T-cell (primary cell): Measurements from ENCODE around the gene ST8SIA1. TPM values are rescaled to one million over a fixed set of nuclear protein-coding genes. Genes with fewer than 3 reads are reported as not detected.

Experiments used
- ATAC-seq, 4 experiments: fragments of 200-7000 bp in 3 of 4; fragments of 150-1000 bp in 1 of 4; cut with Tn5 transposase; replicated peaks in 1 of 4; 1 replicate in 3 of 4; 2 replicates in 1 of 4; pipeline ENCODE4 v1.10.0; 2021; ENCODE audit warnings: moderate library complexity in 3 of 4, mild to moderate bottlenecking in 2 of 4, moderate number of reproducible peaks in 1 of 4
- CTCF ChIA-PET, 2 donors: fragments of 300-600 bp; sonication (Branson Sonifier 250); formaldehyde crosslinking; loops; one replicate each; lab custom pipeline; 2022; ENCODE audit warnings: antibody characterized with exemption in 2 of 2; lab: Charles Lee
- POLR2A ChIA-PET, 2 donors: fragments of 300-600 bp; sonication (Branson Sonifier 250); formaldehyde crosslinking; loops; one replicate each; lab custom pipeline; 2022; ENCODE audit warnings: antibody characterized with exemption in 2 of 2; lab: Charles Lee
- DNase-seq, 35 experiments: peaks; one replicate each; pipeline versions ENCODE4 v3.0.0 to v3.0.0-alpha.2; 2013 to 2023
- H3K27ac ChIP-seq: one replicate; pipeline ENCODE4 v1.5.1; 2013; ENCODE audit warnings: low read length
- H3K27me3 ChIP-seq, 2 experiments: replicated peaks in 1 of 2; 1 replicate in 1 of 2; 2 replicates in 1 of 2; pipeline versions ENCODE4 v1.6.1 to v1.7.0; 2013; ENCODE audit warnings: low read length in 1 of 2, mixed read lengths in 1 of 2; ENCODE audit not compliant: control insufficient read depth in 2 of 2, insufficient read depth in 2 of 2; ENCODE audit errors: extremely low read depth in 1 of 2
- H3K36me3 ChIP-seq, 2 donors: 1 replicate in 1 of 2; 2 replicates in 1 of 2; pipeline versions ENCODE4 v1.6.1 to v1.7.0; 2013; ENCODE audit warnings: low read length in 1 of 2; ENCODE audit not compliant: control insufficient read depth in 2 of 2, insufficient read depth in 1 of 2; ENCODE audit errors: extremely low read depth in 1 of 2
- H3K4me1 ChIP-seq, 2 experiments: 1 replicate in 1 of 2; 2 replicates in 1 of 2; pipeline versions ENCODE4 v1.6.1 to v1.7.0; 2013; ENCODE audit warnings: low read length in 2 of 2, mixed read lengths in 1 of 2; ENCODE audit not compliant: insufficient read depth in 2 of 2, control insufficient read depth in 1 of 2; ENCODE audit errors: extremely low read depth in 1 of 2
- H3K4me3 ChIP-seq, 2 donors: 1 replicate in 1 of 2; 2 replicates in 1 of 2; pipeline versions ENCODE4 v1.5.1 to v1.7.0; 2013; ENCODE audit warnings: mild to moderate bottlenecking in 2 of 2, low read length in 1 of 2, moderate library complexity in 1 of 2; ENCODE audit not compliant: control insufficient read depth in 1 of 2; ENCODE audit errors: extremely low read depth in 1 of 2
- H3K9me3 ChIP-seq: 2 replicates; pipeline ENCODE4 v1.7.0; 2013
- H3K27ac Mint-ChIP-seq, 2 donors: one replicate each; pipeline ENCODE4 v1.8.0; 2020 to 2021; ENCODE audit warnings: mild to moderate bottlenecking in 2 of 2, mixed read lengths in 2 of 2
- H3K27me3 Mint-ChIP-seq, 2 donors: one replicate each; pipeline ENCODE4 v1.8.0; 2021 to 2022; ENCODE audit warnings: mixed read lengths in 2 of 2
- H3K36me3 Mint-ChIP-seq: one replicate; pipeline ENCODE4 v1.8.0; 2021; ENCODE audit warnings: mixed read lengths
- H3K4me1 Mint-ChIP-seq, 3 donors: one replicate each; pipeline ENCODE4 v1.8.0; 2020 to 2022; ENCODE audit warnings: mixed read lengths in 3 of 3, mild to moderate bottlenecking in 1 of 3
- H3K4me3 Mint-ChIP-seq, 3 donors: one replicate each; pipeline ENCODE4 v1.8.0; 2020 to 2022; ENCODE audit warnings: mild to moderate bottlenecking in 3 of 3, mixed read lengths in 3 of 3, moderate library complexity in 3 of 3
- H3K9me3 Mint-ChIP-seq, 3 donors: one replicate each; pipeline ENCODE4 v1.8.0; 2020 to 2022; ENCODE audit warnings: mixed read lengths in 3 of 3
- WGBS: methylation state at CpG from one replicate; pipeline ENCODE4 v1.1.5; 2013; ENCODE audit warnings: missing lambda C conversion rate; ENCODE audit not compliant: insufficient coverage; 5-methylcytosine and 5-hydroxymethylcytosine counted together
- total RNA-seq, 35 experiments: library from RNA in 6 of 35; stranded (reverse) in 6 of 35; fragments of 120-200 nt in 1 of 35; gene quantifications; one replicate each; pipeline versions ENCODE4 v1.2.1 to v1.2.4 and lab custom pipeline; 2013 to 2026

Gene ST8SIA1
- total RNA-seq, 5 donors from 2014 or later (not counting 1 experiment from before 2014, with no cell fraction given), result 10.8 to 19.8 (median 15.2) TPM

- H3K27me3 Mint-ChIP-seq, result no peaks in the 10 kb centered on the region
- H3K4me3 ChIP-seq, result no peak overlapping the region
- peaks cover 17% of the 10 kb centered on the region for H3K36me3 Mint-ChIP-seq
- ATAC-seq, result no peak
- DNase-seq, result no peak
- ChIA-PET POLR2A (no interaction called here), CTCF (no interaction called here)
- no peaks in the 10 kb centered on the region for H3K36me3 ChIP-seq
- H3K9me3 Mint-ChIP-seq, result no peaks in the 10 kb centered on the region
- H3K27ac Mint-ChIP-seq, result no peak overlapping the region
- H3K27me3 ChIP-seq, result no peaks in the 10 kb centered on the region
- no CpG with 5 or more reads among the region's 1 CpG for WGBS
- H3K4me3 Mint-ChIP-seq, result no peak overlapping the region
- peaks cover 22 to 28% (median 25%) of the 10 kb centered on the region in 3 donors for H3K4me1 Mint-ChIP-seq
- no peak overlapping the region for H3K27ac ChIP-seq
- peaks cover 3 to 12% of the 10 kb centered on the region in 2 experiments for H3K4me1 ChIP-seq
- H3K9me3 ChIP-seq, result no peaks in the 10 kb centered on the region
Measured at GRCh38 chr12:22284871-22285270, 49.6 kb downstream of the ST8SIA1 start.

- Mint-ChIP-seq H3K9me3 (no peaks in the 10 kb centered on the region), H3K27ac (no peak overlapping the region), H3K4me1 (peaks cover 18 to 20% (median 18%) of the 10 kb centered on the region in 3 donors), H3K4me3 (no peak overlapping the region), H3K27me3 (peaks cover 0 to 3% of the 10 kb centered on the region in 2 donors), H3K36me3 (peaks cover 25% of the 10 kb centered on the region)
- DNase-seq, result no peak
- 78% methylated on average over 1 of the region's 4 CpGs for WGBS
- H3K4me3 ChIP-seq, result no peak overlapping the region
- H3K27me3 ChIP-seq, result no peaks in the 10 kb centered on the region
- no peaks in the 10 kb centered on the region for H3K36me3 ChIP-seq
- POLR2A ChIA-PET, result no interaction called here
- no peaks in the 10 kb centered on the region for H3K9me3 ChIP-seq
- CTCF ChIA-PET, result interaction anchor here in 1 of 2 donors (0.5 kb wide), 1 partner anchor 200 kb away, joined by 6 read pairs; no protein-coding TSS in a partner anchor
- H3K4me1 ChIP-seq, result peaks cover 2 to 8% of the 10 kb centered on the region in 2 experiments
- no peak overlapping the region for H3K27ac ChIP-seq
- ATAC-seq, result no peak
Measured at GRCh38 chr12:22283508-22283907, 51.0 kb downstream of the ST8SIA1 start.

- ATAC-seq, result no peak
- no peaks in the 10 kb centered on the region for H3K36me3 ChIP-seq
- peaks cover 13 to 16% (median 13%) of the 10 kb centered on the region in 3 donors for H3K4me1 Mint-ChIP-seq
- no peaks in the 10 kb centered on the region for H3K9me3 ChIP-seq
- H3K27me3 ChIP-seq, result no peaks in the 10 kb centered on the region
- ChIA-PET CTCF (no interaction called here), POLR2A (no interaction called here)
- peaks cover 25% of the 10 kb centered on the region for H3K36me3 Mint-ChIP-seq
- H3K27ac Mint-ChIP-seq, result no peak overlapping the region
- H3K27ac ChIP-seq, result no peak overlapping the region
- no peak overlapping the region for H3K4me3 Mint-ChIP-seq
- H3K4me1 ChIP-seq, result peaks cover 0 to 4% of the 10 kb centered on the region in 2 experiments
- no peak overlapping the region for H3K4me3 ChIP-seq
- DNase-seq, result no peak
- peaks cover 0 to 3% of the 10 kb centered on the region in 2 donors for H3K27me3 Mint-ChIP-seq
- no peaks in the 10 kb centered on the region for H3K9me3 Mint-ChIP-seq
- WGBS, result 100% methylated on average over 1 of the region's 3 CpGs
Measured at GRCh38 chr12:22283006-22283506, 51.5 kb downstream of the ST8SIA1 start.

GRCh38 chr12:22282283-22282682 is 52.2 kb downstream of the ST8SIA1 start:
- peaks cover 25% of the 10 kb centered on the region for H3K36me3 Mint-ChIP-seq

GRCh38 chr12:22276867-22277266 is 57.6 kb downstream of the ST8SIA1 start:
- Mint-ChIP-seq H3K4me3 (no peak overlapping the region), H3K27ac (no peak overlapping the region), H3K27me3 (peaks cover 0 to 3% of the 10 kb centered on the region in 2 donors), H3K36me3 (peaks cover 11% of the 10 kb centered on the region), H3K9me3 (no peaks in the 10 kb centered on the region), H3K4me1 (no peaks in the 10 kb centered on the region)
- Histone ChIP-seq H3K36me3 (no peaks in the 10 kb centered on the region), H3K4me3 (no peak overlapping the region), H3K4me1 (no peaks in the 10 kb centered on the region), H3K27me3 (peaks cover 0 to 2% of the 10 kb centered on the region in 2 experiments), H3K9me3 (no peaks in the 10 kb centered on the region), H3K27ac (no peak overlapping the region)
- ATAC-seq (no peak), DNase-seq (no peak)
- WGBS, result no CpG with 5 or more reads among the region's 3 CpGs
- ChIA-PET CTCF (interaction anchor here in 1 of 2 donors (0.8 kb wide), 1 partner anchor 9 kb away, joined by 6 read pairs; no protein-coding TSS in a partner anchor), POLR2A (no interaction called here)

More at GRCh38 chr12:22282283-22282682, 52.2 kb downstream of the ST8SIA1 start:
- Histone ChIP-seq H3K36me3 (no peaks in the 10 kb centered on the region), H3K27me3 (no peaks in the 10 kb centered on the region), H3K4me1 (no peaks in the 10 kb centered on the region), H3K9me3 (no peaks in the 10 kb centered on the region), H3K4me3 (no peak overlapping the region), H3K27ac (no peak overlapping the region)
- no peak for DNase-seq
- CTCF ChIA-PET, result interaction anchor here in 1 of 2 donors (0.6 kb wide), 1 partner anchor 251 kb away, joined by 3 read pairs; no protein-coding TSS in a partner anchor
- H3K4me1 Mint-ChIP-seq, result peaks cover 5 to 8% (median 7%) of the 10 kb centered on the region in 3 donors
- no peak overlapping the region for H3K27ac Mint-ChIP-seq
- H3K27me3 Mint-ChIP-seq, result peaks cover 0 to 3% of the 10 kb centered on the region in 2 donors
- ATAC-seq, result no peak
- POLR2A ChIA-PET, result no interaction called here
- H3K9me3 Mint-ChIP-seq, result no peaks in the 10 kb centered on the region
- WGBS, result 100% methylated on average over 4 of the region's 6 CpGs
- H3K4me3 Mint-ChIP-seq, result no peak overlapping the region

- H3K36me3 Mint-ChIP-seq, result peaks cover 11% of the 10 kb centered on the region
- no CpG with 5 or more reads among the region's 5 CpGs for WGBS
- no peak for ATAC-seq
Measured at GRCh38 chr12:22276313-22276712, 58.2 kb downstream of the ST8SIA1 start.

More at GRCh38 chr12:22276313-22276712, 58.2 kb downstream of the ST8SIA1 start:
- ChIA-PET CTCF (interaction anchor here in 1 of 2 donors (0.6 kb wide), 1 partner anchor 222 kb away, joined by 3 read pairs; no protein-coding TSS in a partner anchor), POLR2A (no interaction called here)
- H3K27ac Mint-ChIP-seq, result no peak overlapping the region
- H3K4me3 ChIP-seq, result no peak overlapping the region
- H3K4me3 Mint-ChIP-seq, result no peak overlapping the region
- no peak overlapping the region for H3K27ac ChIP-seq
- H3K27me3 ChIP-seq, result peaks cover 0 to 2% of the 10 kb centered on the region in 2 experiments
- H3K36me3 ChIP-seq, result no peaks in the 10 kb centered on the region
- no peaks in the 10 kb centered on the region for H3K9me3 ChIP-seq
- no peaks in the 10 kb centered on the region for H3K4me1 ChIP-seq
- peaks cover 0 to 2% (median 0%) of the 10 kb centered on the region in 3 donors for H3K4me1 Mint-ChIP-seq
- H3K27me3 Mint-ChIP-seq, result peaks cover 0 to 3% of the 10 kb centered on the region in 2 donors
- no peaks in the 10 kb centered on the region for H3K9me3 Mint-ChIP-seq
- DNase-seq, result no peak
